SK-N-DZ (cell line): ENCODE data around the gene MBD4.
"Not testable (repeated sequence)": the region's sequence is repeated elsewhere in the genome, so short reads cannot be mapped to it uniquely, and the experiment has no call there.

ENCODE experiments used
- DNase-seq: peaks from one replicate; pipeline ENCODE4 v3.0.0-alpha.2; 2015; ENCODE audit warnings: low spot score

Gene MBD4

GRCh38 chr3:129432036-129432435 lies 7.7 kb downstream of the MBD4 start:
- no peak for DNase-seq

GRCh38 chr3:129429602-129430001 lies 10.1 kb downstream of the MBD4 start:
- DNase-seq: no peak

- no peak for DNase-seq
Observed at GRCh38 chr3:129429080-129429451, 10.7 kb downstream of the MBD4 start.

- DNase-seq: peak; percentile 91
Observed at GRCh38 chr3:129428376-129429079, 11.2 kb downstream of the MBD4 start, which contains the start of gene EFCAB12. TSS of gene EFCAB12 (minus strand) at chr3:129428636. CDS start at chr3:129428488, 148 bp downstream.

- no peak for DNase-seq
Observed at GRCh38 chr3:129428007-129428375, 11.8 kb downstream of the MBD4 start.

GRCh38 chr3:129425619-129426018 lies 14.1 kb downstream of the MBD4 start:
- DNase-seq: no peak

- DNase-seq: no peak
Observed at GRCh38 chr3:129425213-129425612, 14.5 kb downstream of the MBD4 start.

GRCh38 chr3:129424185-129424841 lies 15.4 kb downstream of the MBD4 start:
- DNase-seq: no peak

GRCh38 chr3:129422897-129423296 lies 16.9 kb downstream of the MBD4 start:
- no peak for DNase-seq

- no peak for DNase-seq
Observed at GRCh38 chr3:129421988-129422745, 17.6 kb downstream of the MBD4 start.

GRCh38 chr3:129421236-129421883 lies 18.4 kb downstream of the MBD4 start:
- no peak for DNase-seq

GRCh38 chr3:129419476-129419875 lies 20.3 kb downstream of the MBD4 start:
- DNase-seq: no peak

GRCh38 chr3:129418041-129418973 lies 21.4 kb downstream of the MBD4 start:
- DNase-seq: no peak

GRCh38 chr3:129417326-129417725 lies 22.4 kb downstream of the MBD4 start:
- DNase-seq: no peak

GRCh38 chr3:129416415-129416814 lies 23.3 kb downstream of the MBD4 start:
- DNase-seq: no peak

GRCh38 chr3:129415830-129416229 lies 23.9 kb downstream of the MBD4 start:
- DNase-seq: no peak

- no peak for DNase-seq
Observed at GRCh38 chr3:129415378-129415777, 24.4 kb downstream of the MBD4 start.

- no peak for DNase-seq
Observed at GRCh38 chr3:129413687-129414506, 25.9 kb downstream of the MBD4 start.

- DNase-seq: not testable (repeated sequence)
Observed at GRCh38 chr3:129413238-129413637, 26.5 kb downstream of the MBD4 start.
